ENCODE measurements around the gene SNAPIN. TPM values are rescaled to one million over a fixed set of nuclear protein-coding genes. Genes with fewer than 3 reads are reported as not detected.

Gene SNAPIN
- total and polyA plus RNA-seq, 9 of the 15 experiments (the other 6 are each of a cell fraction or from before 2014, with no cell fraction given): 11.2 to 43.9 (median 32.3) TPM

- TF ChIP-seq PBX2 (CRISPR knock-in tag; IDR thresholded peaks at IDR 0.05; ENCODE audit: low read depth): no peak
- TF ChIP-seq PBX2 (tag; conservative IDR thresholded peaks at IDR 0.05; ENCODE audit: low read depth): 0 out of 2 replicates have a peak, but pooled peaks have one; percentile 6
- TF ChIP-seq NONO (IDR thresholded peaks at IDR 0.05; ENCODE audit: low read depth in 2 of 2, low read length in 1 of 2): no peak
- TF ChIP-seq ZNF586 (CRISPR knock-in tag; conservative IDR thresholded peaks at IDR 0.05): no peak
- TF ChIP-seq CBFA2T3 (IDR thresholded peaks at IDR 0.05): no peak
- TF ChIP-seq IRF1 (CRISPR knock-in tag; IDR thresholded peaks at IDR 0.05; ENCODE audit: borderline replicate concordance): no peak
- no peak for TF ChIP-seq ZNF133 (CRISPR knock-in tag; IDR thresholded peaks at IDR 0.05)
- no peak for TF ChIP-seq SP1 (CRISPR knock-in tag; IDR thresholded peaks at IDR 0.05)
- no peak for TF ChIP-seq FOXP4 (CRISPR knock-in tag; IDR thresholded peaks at IDR 0.05; ENCODE audit: borderline replicate concordance)
- TF ChIP-seq YY1 (IDR thresholded peaks at IDR 0.05; ENCODE audit: borderline replicate concordance in 1 of 3, control insufficient read depth in 1 of 3, extremely low read depth in 1 of 3, insufficient read depth in 3 of 3, insufficient read length in 1 of 3, insufficient replicate concordance in 2 of 3, low read depth in 1 of 3, low read length in 2 of 3): peak in 1 of 3 experiments; percentile 24
- TF ChIP-seq ZFP91 (CRISPR knock-in tag; IDR thresholded peaks at IDR 0.05): no peak
- no peak for TF ChIP-seq ZNF224 (CRISPR knock-in tag; IDR thresholded peaks at IDR 0.05)
- TF ChIP-seq GTF2F1 (IDR thresholded peaks at IDR 0.05; ENCODE audit: low read depth, low read length): no peak
- TF ChIP-seq E2F1 (CRISPR knock-in tag; IDR thresholded peaks at IDR 0.05): no peak
- TF ChIP-seq EP400 (IDR thresholded peaks at IDR 0.05): no peak
- no peak for TF ChIP-seq MECOM (CRISPR knock-in tag; IDR thresholded peaks at IDR 0.05)
Measured at GRCh38 chr1:153698020-153698922, 39.8 kb downstream of the SNAPIN start (continued).

Measured in K562 (cell line).